IPS-20b (cell line): ENCODE data around the gene PALLD.

Experiments
- H3K27ac ChIP-seq: one replicate; pipeline ENCODE4 v1.5.1; 2013; ENCODE audit warnings: low read length
- H3K27me3 ChIP-seq: 2 replicates; pipeline ENCODE4 v1.6.1; 2013; ENCODE audit warnings: mild to moderate bottlenecking, low read length, inconsistent platforms; ENCODE audit not compliant: insufficient read depth
- H3K36me3 ChIP-seq: 2 replicates; pipeline ENCODE4 v1.6.1; 2013; ENCODE audit warnings: low read depth, mild to moderate bottlenecking, inconsistent platforms, low read length, moderate library complexity; ENCODE audit not compliant: insufficient read depth
- H3K4me1 ChIP-seq: 2 replicates; pipeline ENCODE4 v1.6.1; 2013; ENCODE audit warnings: mild to moderate bottlenecking, control low read depth, inconsistent platforms, low read length, moderate library complexity; ENCODE audit not compliant: insufficient read depth
- H3K4me3 ChIP-seq: 2 replicates; pipeline ENCODE4 v1.5.1; 2013; ENCODE audit warnings: mild to moderate bottlenecking, low read length, inconsistent platforms
- H3K9ac ChIP-seq: 2 replicates; pipeline ENCODE4 v1.6.1; 2013; ENCODE audit warnings: low read depth, mild to moderate bottlenecking, inconsistent platforms, low read length, moderate library complexity
- H3K9me3 ChIP-seq: 2 replicates; pipeline ENCODE4 v1.6.1; 2013; ENCODE audit warnings: mild to moderate bottlenecking, low read depth, low read length, inconsistent platforms; ENCODE audit not compliant: insufficient read depth

The PALLD gene

GRCh38 chr4:168708108-168708507, 211.3 kb downstream of the PALLD start:
- Histone ChIP-seq H3K27ac (no peak overlapping the region), H3K4me3 (no peak overlapping the region), H3K4me1 (no peaks in the 10 kb centered on the region), H3K27me3 (no peaks in the 10 kb centered on the region), H3K9me3 (no peaks in the 10 kb centered on the region), H3K9ac (no peak overlapping the region), H3K36me3 (no peaks in the 10 kb centered on the region)

GRCh38 chr4:168710353-168710946, 213.6 kb downstream of the PALLD start:
- no peak overlapping the region for H3K4me3 ChIP-seq
- H3K27ac ChIP-seq: no peak overlapping the region
- no peaks in the 10 kb centered on the region for H3K4me1 ChIP-seq
- no peaks in the 10 kb centered on the region; the same call in 1 of the 2 replicates for H3K27me3 ChIP-seq
- H3K36me3 ChIP-seq: no peaks in the 10 kb centered on the region
- H3K9me3 ChIP-seq: no peaks in the 10 kb centered on the region
- no peak overlapping the region for H3K9ac ChIP-seq

- Histone ChIP-seq H3K9ac (no peak overlapping the region), H3K27ac (no peak overlapping the region), H3K4me1 (peaks cover 7% of the 10 kb centered on the region), H3K4me3 (no peak overlapping the region), H3K36me3 (no peaks in the 10 kb centered on the region), H3K9me3 (no peaks in the 10 kb centered on the region), H3K27me3 (peaks cover under 1% of the 10 kb centered on the region; the same call in 1 of the 2 replicates)
Observed at GRCh38 chr4:168711197-168712140, 214.6 kb downstream of the PALLD start.

GRCh38 chr4:168712316-168712890, 215.6 kb downstream of the PALLD start:
- no peak overlapping the region for H3K9ac ChIP-seq
- H3K27me3 ChIP-seq: peaks cover 9% of the 10 kb centered on the region; the same call in 1 of the 2 replicates
- H3K4me3 ChIP-seq: no peak overlapping the region
- H3K36me3 ChIP-seq: no peaks in the 10 kb centered on the region
- peaks cover 14% of the 10 kb centered on the region for H3K4me1 ChIP-seq
- no peak overlapping the region for H3K27ac ChIP-seq
- no peaks in the 10 kb centered on the region for H3K9me3 ChIP-seq

GRCh38 chr4:168713253-168713652, 216.4 kb downstream of the PALLD start:
- no peaks in the 10 kb centered on the region for H3K9me3 ChIP-seq
- peaks cover 9% of the 10 kb centered on the region; the same call in 1 of the 2 replicates for H3K27me3 ChIP-seq
- no peak overlapping the region for H3K4me3 ChIP-seq
- no peak overlapping the region for H3K27ac ChIP-seq
- H3K9ac ChIP-seq: no peak overlapping the region
- no peaks in the 10 kb centered on the region for H3K36me3 ChIP-seq
- peaks cover 14% of the 10 kb centered on the region for H3K4me1 ChIP-seq

GRCh38 chr4:168715896-168716295, 219.0 kb downstream of the PALLD start:
- no peaks in the 10 kb centered on the region for H3K36me3 ChIP-seq
- peaks cover 9% of the 10 kb centered on the region; the same call in 1 of the 2 replicates for H3K27me3 ChIP-seq
- no peaks in the 10 kb centered on the region for H3K9me3 ChIP-seq
- no peak overlapping the region for H3K27ac ChIP-seq
- no peak overlapping the region for H3K4me3 ChIP-seq
- no peak overlapping the region for H3K9ac ChIP-seq
- peaks cover 14% of the 10 kb centered on the region for H3K4me1 ChIP-seq

- no peak overlapping the region for H3K4me3 ChIP-seq
- no peaks in the 10 kb centered on the region for H3K9me3 ChIP-seq
- H3K9ac ChIP-seq: no peak overlapping the region
- no peaks in the 10 kb centered on the region for H3K36me3 ChIP-seq
- peaks cover 14% of the 10 kb centered on the region for H3K4me1 ChIP-seq
- no peak overlapping the region for H3K27ac ChIP-seq
- peaks cover 9% of the 10 kb centered on the region; the same call in 1 of the 2 replicates for H3K27me3 ChIP-seq
Observed at GRCh38 chr4:168716406-168717129, 219.7 kb downstream of the PALLD start.

GRCh38 chr4:168717847-168718246, 221.0 kb downstream of the PALLD start:
- H3K4me1 ChIP-seq: peaks cover 14% of the 10 kb centered on the region

GRCh38 chr4:168719725-168720124, 222.9 kb downstream of the PALLD start:
- Histone ChIP-seq H3K4me1 (peaks cover 14% of the 10 kb centered on the region), H3K9me3 (no peaks in the 10 kb centered on the region), H3K36me3 (no peaks in the 10 kb centered on the region), H3K27ac (no peak overlapping the region), H3K27me3 (peaks cover 9% of the 10 kb centered on the region; the same call in 1 of the 2 replicates), H3K4me3 (no peak overlapping the region), H3K9ac (no peak overlapping the region)

More at GRCh38 chr4:168717847-168718246, 221.0 kb downstream of the PALLD start:
- Histone ChIP-seq H3K36me3 (no peaks in the 10 kb centered on the region), H3K4me3 (no peak overlapping the region), H3K9ac (no peak overlapping the region), H3K9me3 (no peaks in the 10 kb centered on the region), H3K27me3 (peaks cover 9% of the 10 kb centered on the region; the same call in 1 of the 2 replicates), H3K27ac (no peak overlapping the region)

GRCh38 chr4:168720396-168720900, 223.6 kb downstream of the PALLD start:
- no peak overlapping the region for H3K4me3 ChIP-seq
- H3K4me1 ChIP-seq: peaks cover 17% of the 10 kb centered on the region
- no peaks in the 10 kb centered on the region for H3K9me3 ChIP-seq
- peaks cover 9% of the 10 kb centered on the region; the same call in 1 of the 2 replicates for H3K27me3 ChIP-seq
- H3K27ac ChIP-seq: no peak overlapping the region
- H3K9ac ChIP-seq: no peak overlapping the region
- no peaks in the 10 kb centered on the region for H3K36me3 ChIP-seq

GRCh38 chr4:168722391-168722790, 225.5 kb downstream of the PALLD start:
- Histone ChIP-seq H3K36me3 (no peaks in the 10 kb centered on the region), H3K4me1 (peaks cover 3% of the 10 kb centered on the region; the same call in 1 of the 2 replicates), H3K4me3 (no peak overlapping the region), H3K27ac (no peak overlapping the region), H3K27me3 (no peaks in the 10 kb centered on the region; the same call in 1 of the 2 replicates), H3K9ac (no peak overlapping the region), H3K9me3 (no peaks in the 10 kb centered on the region)
